Measurements from ENCODE around the gene DNAH10. TPM values are rescaled to one million over a fixed set of nuclear protein-coding genes. Genes with fewer than 3 reads are reported as not detected.

DNAH10 gene
- total RNA-seq, 1 donor from 2014 or later: 0.16 TPM

- no peak overlapping the region for H3K4me3 Mint-ChIP-seq (ENCODE audit: unreplicated experiment)
- peaks cover 44% of the 10 kb centered on the region for H3K27me3 Mint-ChIP-seq (ENCODE audit: unreplicated experiment)
Measured at GRCh38 chr12:123771261-123771660, 9.2 kb downstream of the DNAH10 start.

GRCh38 chr12:123772074-123772473 lies 10.0 kb downstream of the DNAH10 start:
- Mint-ChIP-seq H3K36me3 (ENCODE audit: unreplicated experiment) (no peaks in the 10 kb centered on the region), H3K4me1 (ENCODE audit: unreplicated experiment) (no peaks in the 10 kb centered on the region), H3K27ac (ENCODE audit: unreplicated experiment) (no peak overlapping the region), H3K4me3 (ENCODE audit: unreplicated experiment) (no peak overlapping the region), H3K9me3 (ENCODE audit: unreplicated experiment) (peaks cover 3% of the 10 kb centered on the region), H3K27me3 (ENCODE audit: unreplicated experiment) (peaks cover 49% of the 10 kb centered on the region)
- DNase-seq (ENCODE audit: extremely low spot score, unreplicated experiment): no peak
- TF ChIP-seq CTCF (IDR thresholded peaks at IDR 0.05): no peak

More at GRCh38 chr12:123771261-123771660, 9.2 kb downstream of the DNAH10 start:
- no peak overlapping the region for H3K27ac Mint-ChIP-seq (ENCODE audit: unreplicated experiment)
- H3K4me1 Mint-ChIP-seq (ENCODE audit: unreplicated experiment): no peaks in the 10 kb centered on the region
- no peak for TF ChIP-seq CTCF (IDR thresholded peaks at IDR 0.05)
- H3K9me3 Mint-ChIP-seq (ENCODE audit: unreplicated experiment): peaks cover 3% of the 10 kb centered on the region
- no peak for DNase-seq (ENCODE audit: extremely low spot score, unreplicated experiment)
- no peaks in the 10 kb centered on the region for H3K36me3 Mint-ChIP-seq (ENCODE audit: unreplicated experiment)

- peaks cover 3% of the 10 kb centered on the region for H3K9me3 Mint-ChIP-seq (ENCODE audit: unreplicated experiment)
- H3K4me1 Mint-ChIP-seq (ENCODE audit: unreplicated experiment): no peaks in the 10 kb centered on the region
- no peak for DNase-seq (ENCODE audit: extremely low spot score, unreplicated experiment)
- no peak overlapping the region for H3K4me3 Mint-ChIP-seq (ENCODE audit: unreplicated experiment)
- H3K36me3 Mint-ChIP-seq (ENCODE audit: unreplicated experiment): no peaks in the 10 kb centered on the region
- H3K27ac Mint-ChIP-seq (ENCODE audit: unreplicated experiment): no peak overlapping the region
- TF ChIP-seq CTCF (IDR thresholded peaks at IDR 0.05): no peak
- peaks cover 52% of the 10 kb centered on the region for H3K27me3 Mint-ChIP-seq (ENCODE audit: unreplicated experiment)
Measured at GRCh38 chr12:123773375-123773774, 11.3 kb downstream of the DNAH10 start.

- peaks cover 8% of the 10 kb centered on the region for H3K9me3 Mint-ChIP-seq (ENCODE audit: unreplicated experiment)
- DNase-seq (ENCODE audit: extremely low spot score, unreplicated experiment): no peak
- H3K4me3 Mint-ChIP-seq (ENCODE audit: unreplicated experiment): no peak overlapping the region
- H3K36me3 Mint-ChIP-seq (ENCODE audit: unreplicated experiment): no peaks in the 10 kb centered on the region
- H3K4me1 Mint-ChIP-seq (ENCODE audit: unreplicated experiment): no peaks in the 10 kb centered on the region
- H3K27ac Mint-ChIP-seq (ENCODE audit: unreplicated experiment): no peak overlapping the region
- no peak for TF ChIP-seq CTCF (IDR thresholded peaks at IDR 0.05)
- H3K27me3 Mint-ChIP-seq (ENCODE audit: unreplicated experiment): peaks cover 39% of the 10 kb centered on the region
Measured at GRCh38 chr12:123779551-123779950, 17.4 kb downstream of the DNAH10 start.

GRCh38 chr12:123782997-123783792 lies 21.1 kb downstream of the DNAH10 start:
- no peaks in the 10 kb centered on the region for H3K36me3 Mint-ChIP-seq (ENCODE audit: unreplicated experiment)
- H3K4me1 Mint-ChIP-seq (ENCODE audit: unreplicated experiment): no peaks in the 10 kb centered on the region
- no peak for DNase-seq (ENCODE audit: extremely low spot score, unreplicated experiment)
- H3K27me3 Mint-ChIP-seq (ENCODE audit: unreplicated experiment): peaks cover 34% of the 10 kb centered on the region
- TF ChIP-seq CTCF (IDR thresholded peaks at IDR 0.05): no peak
- no peak overlapping the region for H3K27ac Mint-ChIP-seq (ENCODE audit: unreplicated experiment)
- no peak overlapping the region for H3K4me3 Mint-ChIP-seq (ENCODE audit: unreplicated experiment)
- H3K9me3 Mint-ChIP-seq (ENCODE audit: unreplicated experiment): peaks cover 8% of the 10 kb centered on the region

All from osteocyte (in vitro differentiated cells).